Mucosa of descending colon (tissue), 3 donors: ENCODE measurements around the gene KLHDC4. TPM values are rescaled to one million over a fixed set of nuclear protein-coding genes. Genes with fewer than 3 reads are reported as not detected.
A peak's percentile ranks its signal among the peaks of the same experiment; 100 is the strongest.
"Not testable (repeated sequence)": the region's sequence is repeated elsewhere in the genome, so short reads cannot be mapped to it uniquely, and the experiment has no call there.

Experiments used
- ATAC-seq: fragments of 200-7000 bp; cut with Tn5 transposase; one replicate; pipeline ENCODE4 v1.9.1; 2020; ENCODE audit warnings: mild to moderate bottlenecking, moderate library complexity
- DNase-seq, 3 donors: peaks; one replicate each; pipeline ENCODE4 v3.0.0-alpha.2; 2020
- H3K36me3 ChIP-seq: fragments of 200-600 bp; one replicate; pipeline ENCODE4 v1.8.0; 2021; ENCODE audit warnings: low read depth, mild to moderate bottlenecking
- H3K4me1 ChIP-seq: fragments of 200-600 bp; one replicate; pipeline ENCODE4 v1.8.0; 2021; ENCODE audit warnings: low read depth, mild to moderate bottlenecking
- H3K4me3 ChIP-seq: fragments of 200-600 bp; one replicate; pipeline ENCODE4 v1.8.0; 2021; ENCODE audit warnings: mild to moderate bottlenecking
- H3K9me3 ChIP-seq: fragments of 200-600 bp; one replicate; pipeline ENCODE4 v1.8.0; 2021; ENCODE audit warnings: mild to moderate bottlenecking
- CTCF ChIP-seq: fragments of 200-600 bp; IDR thresholded peaks from one replicate; pipeline ENCODE4 v1.8.0; 2022; ENCODE audit warnings: antibody characterized with exemption, mild to moderate bottlenecking
- intact Hi-C, 2 donors: fragments of 100-400 bp; cut with DNase I in 1 of 2; cut with micrococcal nuclease in 1 of 2; formaldehyde crosslinking; loops; one replicate each; pipeline versions ENCODE4 v1.11.0 to v1.11.1; 2022; cut with DNase I, micrococcal nuclease
- total RNA-seq, 3 donors: library from RNA; stranded (reverse); fragmentation: NEBNext Ultra II Directional in 2 of 3; extraction: Animal tissue kit (Norgen Biotek cat#: 25700) in 2 of 3; gene quantifications; one replicate each; pipeline versions ENCODE4 v1.2.1 to v1.2.4, GENCODE V29; 2021 to 2023
- donor health status: DM: no; HTN: no; CAD: no; lungs with moderate emphysema.
- donor health status: DM: no; HTN: no; CAD: no.
- donor health status: DM: no; HTN: yes; CAD: no.

The KLHDC4 gene
- total RNA-seq, 3 donors from 2014 or later, result 41.6 to 67.7 (median 46.4) TPM

- H3K4me3 ChIP-seq, result no peak overlapping the region
- ATAC-seq (no peak), DNase-seq (no peak)
- intact Hi-C loops, result no loop called here
- H3K36me3 ChIP-seq, result no peaks in the 10 kb centered on the region
- no peak for TF ChIP-seq CTCF
- H3K4me1 ChIP-seq, result no peaks in the 10 kb centered on the region
- H3K9me3 ChIP-seq, result no peaks in the 10 kb centered on the region
Measured at GRCh38 chr16:87731607-87732006, 34.2 kb downstream of the KLHDC4 start.

- no peaks in the 10 kb centered on the region for H3K4me1 ChIP-seq
- H3K9me3 ChIP-seq, result no peaks in the 10 kb centered on the region
- no peak overlapping the region for H3K4me3 ChIP-seq
- DNase-seq, result no peak
- no peak for TF ChIP-seq CTCF
- intact Hi-C loops, result no loop called here
- H3K36me3 ChIP-seq, result no peaks in the 10 kb centered on the region
- ATAC-seq, result peak; percentile 16
Measured at GRCh38 chr16:87729266-87729954, 36.4 kb downstream of the KLHDC4 start.

GRCh38 chr16:87728026-87728425 is 37.8 kb downstream of the KLHDC4 start:
- DNase-seq, result no peak
- Histone ChIP-seq H3K36me3 (no peaks in the 10 kb centered on the region), H3K4me1 (no peaks in the 10 kb centered on the region), H3K9me3 (no peaks in the 10 kb centered on the region), H3K4me3 (no peak overlapping the region)
- intact Hi-C loops, result no loop called here
- ATAC-seq, result no peak
- no peak for TF ChIP-seq CTCF

- Histone ChIP-seq H3K4me3 (no peak overlapping the region), H3K9me3 (no peaks in the 10 kb centered on the region), H3K36me3 (no peaks in the 10 kb centered on the region), H3K4me1 (no peaks in the 10 kb centered on the region)
- no peak for ATAC-seq
- intact Hi-C loops, result no loop called here
- no peak for DNase-seq
- TF ChIP-seq CTCF, result no peak
Measured at GRCh38 chr16:87727346-87727745, 38.4 kb downstream of the KLHDC4 start.

- ATAC-seq, DNase-seq, intact Hi-C loops, H3K4me1 ChIP-seq, H3K36me3 ChIP-seq, H3K9me3 ChIP-seq, H3K4me3 ChIP-seq: not testable (repeated sequence)
Measured at GRCh38 chr16:87726577-87726976, 39.2 kb downstream of the KLHDC4 start.

- intact Hi-C loops, result no loop called here
- Histone ChIP-seq H3K36me3 (no peaks in the 10 kb centered on the region), H3K4me3 (no peak overlapping the region), H3K4me1 (no peaks in the 10 kb centered on the region), H3K9me3 (no peaks in the 10 kb centered on the region)
- no peak for ATAC-seq
- DNase-seq, result no peak
- no peak for TF ChIP-seq CTCF
Measured at GRCh38 chr16:87725596-87726235, 40.1 kb downstream of the KLHDC4 start.
